Mesenchymal stem cell (in vitro differentiated cells and primary cell): ENCODE data around the gene SCARB1.

Experiments
- DNase-seq: peaks from one replicate; pipeline ENCODE4 v3.0.0-alpha.2; 2013
- H2AFZ ChIP-seq: one replicate; pipeline ENCODE4 v1.6.1; 2013; ENCODE audit warnings: low read depth, mild to moderate bottlenecking, control low read depth, inconsistent platforms, low read length, moderate library complexity
- H2AK5ac ChIP-seq: 2 replicates; pipeline ENCODE4 v1.6.1; 2013; ENCODE audit warnings: low read length, moderate library complexity, mild to moderate bottlenecking, inconsistent platforms; ENCODE audit not compliant: severe bottlenecking
- H2BK120ac ChIP-seq: one replicate; pipeline ENCODE4 v1.6.1; 2013; ENCODE audit warnings: low read depth, mild to moderate bottlenecking, inconsistent platforms, low read length, moderate library complexity
- H2BK12ac ChIP-seq, 2 experiments: one replicate each; pipeline ENCODE4 v1.6.1; 2013; ENCODE audit warnings: inconsistent platforms in 2 of 2, low read length in 2 of 2, mild to moderate bottlenecking in 2 of 2, moderate library complexity in 2 of 2, control low read depth in 1 of 2
- H2BK15ac ChIP-seq: one replicate; pipeline ENCODE4 v1.6.1; 2013; ENCODE audit warnings: mild to moderate bottlenecking, low read depth, inconsistent platforms; ENCODE audit not compliant: poor library complexity, severe bottlenecking
- H2BK5ac ChIP-seq: 2 replicates; pipeline ENCODE4 v1.6.1; 2013; ENCODE audit warnings: low read depth, mild to moderate bottlenecking, low read length, control low read depth, inconsistent platforms; ENCODE audit not compliant: poor library complexity, severe bottlenecking
- H3K14ac ChIP-seq, 2 experiments: one replicate each; pipeline ENCODE4 v1.6.1; 2013; ENCODE audit warnings: inconsistent platforms in 2 of 2, low read length in 2 of 2, control low read depth in 1 of 2, mild to moderate bottlenecking in 1 of 2, moderate library complexity in 1 of 2
- H3K18ac ChIP-seq, 2 experiments: one replicate each; pipeline ENCODE4 v1.6.1; 2013; ENCODE audit warnings: inconsistent platforms in 2 of 2, low read length in 2 of 2, control low read depth in 1 of 2, low read depth in 1 of 2, mild to moderate bottlenecking in 1 of 2
- H3K23ac ChIP-seq, 2 experiments: one replicate each; pipeline ENCODE4 v1.6.1; 2013; ENCODE audit warnings: inconsistent platforms in 2 of 2, low read length in 2 of 2, mild to moderate bottlenecking in 2 of 2, moderate library complexity in 2 of 2, control low read depth in 1 of 2
- H3K27ac ChIP-seq: 2 replicates; pipeline ENCODE4 v1.5.1; 2013; ENCODE audit warnings: mild to moderate bottlenecking, moderate library complexity, low read length, control low read depth, inconsistent platforms; ENCODE audit not compliant: poor library complexity, severe bottlenecking
- H3K27me3 ChIP-seq, 2 experiments: 2 replicates each; pipeline versions ENCODE4 v1.6.1 to v1.7.0; 2013; ENCODE audit warnings: low read length in 2 of 2, mild to moderate bottlenecking in 2 of 2, moderate library complexity in 2 of 2, control low read depth in 1 of 2, inconsistent platforms in 1 of 2; ENCODE audit not compliant: control insufficient read depth in 1 of 2, insufficient read depth in 1 of 2
- H3K36me3 ChIP-seq, 2 experiments: 2 replicates each; pipeline versions ENCODE4 v1.6.1 to v1.7.0; 2013; ENCODE audit warnings: low read length in 2 of 2, control low read depth in 1 of 2, inconsistent platforms in 1 of 2, low read depth in 1 of 2, mild to moderate bottlenecking in 1 of 2; ENCODE audit not compliant: insufficient read depth in 2 of 2, control insufficient read depth in 1 of 2
- H3K4ac ChIP-seq, 2 experiments: one replicate each; pipeline ENCODE4 v1.6.1; 2013; ENCODE audit warnings: inconsistent platforms in 2 of 2, low read length in 2 of 2, mild to moderate bottlenecking in 2 of 2, moderate library complexity in 2 of 2, control low read depth in 1 of 2, low read depth in 1 of 2
- H3K4me1 ChIP-seq: 2 replicates; pipeline ENCODE4 v1.6.1; 2013; ENCODE audit warnings: low read depth, low read length, control low read depth; ENCODE audit not compliant: control insufficient read depth, insufficient read depth
- H3K4me2 ChIP-seq: 2 replicates; pipeline ENCODE4 v1.6.1; 2013; ENCODE audit warnings: low read length, mild to moderate bottlenecking, inconsistent platforms; ENCODE audit not compliant: poor library complexity, severe bottlenecking
- H3K4me3 ChIP-seq, 2 experiments: 2 replicates each; pipeline versions ENCODE4 v1.5.1 to v1.7.0; 2013; ENCODE audit warnings: low read length in 2 of 2, mild to moderate bottlenecking in 2 of 2, control low read depth in 1 of 2, low read depth in 1 of 2; ENCODE audit not compliant: insufficient read depth in 1 of 2
- H3K79me1 ChIP-seq: replicated peaks from 2 replicates; pipeline ENCODE4 v1.6.1; 2013; ENCODE audit warnings: mild to moderate bottlenecking, control low read depth, low read length, inconsistent platforms; ENCODE audit not compliant: poor library complexity, severe bottlenecking
- H3K9ac ChIP-seq: 2 replicates; pipeline ENCODE4 v1.7.0; 2013; ENCODE audit warnings: mild to moderate bottlenecking, low read length, moderate library complexity
- H3K9me3 ChIP-seq: 2 replicates; pipeline ENCODE4 v1.7.0; 2013; ENCODE audit warnings: mild to moderate bottlenecking, low read length; ENCODE audit not compliant: control insufficient read depth
- H4K8ac ChIP-seq: one replicate; pipeline ENCODE4 v1.6.1; 2013; ENCODE audit warnings: inconsistent platforms, mild to moderate bottlenecking, low read length, moderate library complexity
- H4K91ac ChIP-seq: one replicate; pipeline ENCODE4 v1.6.1; 2013; ENCODE audit warnings: mild to moderate bottlenecking, low read length, inconsistent platforms
- WGBS: methylation state at CpG from one replicate; pipeline ENCODE4 v1.1.7; 2013; ENCODE audit warnings: mixed read lengths; 5-methylcytosine and 5-hydroxymethylcytosine counted together

SCARB1 gene

DNA sequence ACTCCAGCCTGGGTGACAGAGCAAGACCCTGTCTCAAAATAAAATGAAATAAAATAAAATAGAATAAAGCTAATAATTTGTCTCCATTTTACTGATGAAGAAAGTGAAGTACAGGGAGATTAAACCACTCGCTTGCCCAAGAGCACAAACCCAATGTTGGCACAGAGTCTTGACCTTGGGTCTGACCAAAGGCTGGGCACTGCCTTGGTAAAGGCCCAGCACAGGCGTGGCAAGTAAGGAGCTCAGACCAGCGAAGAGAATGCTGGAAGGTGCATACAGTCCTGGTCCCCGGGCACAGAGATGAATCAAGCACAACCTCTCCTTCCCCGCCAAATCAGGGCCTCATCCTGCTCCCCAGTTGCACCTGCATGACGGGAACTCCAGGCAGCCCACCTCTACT is 26.9 kb downstream of the SCARB1 start:
- Histone ChIP-seq H3K9ac (no peak overlapping the region), H2BK12ac (no peak overlapping the region), H2AFZ (no peak overlapping the region), H3K4me3 (no peak overlapping the region), H3K27ac (no peak overlapping the region), H3K36me3 (peaks cover 0 to 5% of the 10 kb centered on the region in 2 experiments), H3K9me3 (no peaks in the 10 kb centered on the region), H3K79me1 (peaks cover 6% of the 10 kb centered on the region), H3K4me1 (peaks cover 28% of the 10 kb centered on the region), H3K18ac (no peak overlapping the region), H2BK120ac (no peak overlapping the region), H2BK15ac (no peak overlapping the region), H3K4me2 (no peak overlapping the region), H3K14ac (no peak overlapping the region), H3K27me3 (no peaks in the 10 kb centered on the region), H2BK5ac (no peak overlapping the region), H4K91ac (no peak overlapping the region), H2AK5ac (no peak overlapping the region), H3K23ac (no peak overlapping the region), H4K8ac (no peak overlapping the region), H3K4ac (no peak overlapping the region)
- WGBS = 95% methylated on average over 6 of the region's 6 CpGs
- no peak for DNase-seq

- Histone ChIP-seq H3K27me3 (no peaks in the 10 kb centered on the region), H4K91ac (no peak overlapping the region), H2BK5ac (no peak overlapping the region), H2AK5ac (peak overlapping the region; percentile 39), H3K4me3 (no peak overlapping the region), H2AFZ (no peak overlapping the region), H3K79me1 (peaks cover 12% of the 10 kb centered on the region), H4K8ac (peak overlapping the region; percentile 56), H2BK12ac (peak overlapping the region in 1 of 2 experiments; percentile 43), H3K14ac (peak overlapping the region in 1 of 2 experiments; percentile 23), H2BK15ac (no peak overlapping the region), H3K23ac (no peak overlapping the region), H2BK120ac (no peak overlapping the region), H3K4ac (peak overlapping the region in 1 of 2 experiments; percentile 12), H3K9me3 (no peaks in the 10 kb centered on the region), H3K4me1 (peaks cover 28% of the 10 kb centered on the region), H3K18ac (no peak overlapping the region), H3K4me2 (no peak overlapping the region), H3K36me3 (peaks cover 0 to 5% of the 10 kb centered on the region in 2 experiments), H3K27ac (no peak overlapping the region), H3K9ac (no peak overlapping the region)
- WGBS = 91% methylated on average over 17 of the region's 17 CpGs
- DNase-seq = no peak
These were observed 27.8 kb downstream of the SCARB1 start for GRCh38 chr12:124835656-124836410.

- H4K91ac ChIP-seq = no peak overlapping the region
These were observed 28.8 kb downstream of the SCARB1 start for GRCh38 chr12:124834822-124835221.

GRCh38 chr12:124833693-124834122 is 30.0 kb downstream of the SCARB1 start:
- H3K4ac ChIP-seq = peak overlapping the region in 1 of 2 experiments; percentile 78
- no peak overlapping the region for H3K27ac ChIP-seq
- no peak overlapping the region for H2BK12ac ChIP-seq
- H4K91ac ChIP-seq = peak overlapping the region; percentile 12
- H4K8ac ChIP-seq = no peak overlapping the region
- 42% methylated on average over 18 of the region's 18 CpGs for WGBS
- H2AFZ ChIP-seq = no peak overlapping the region
- peaks cover 5% of the 10 kb centered on the region for H3K9me3 ChIP-seq
- no peaks in the 10 kb centered on the region for H3K27me3 ChIP-seq
- peak overlapping the region; percentile 12 for H2BK15ac ChIP-seq
- peaks cover 32% of the 10 kb centered on the region for H3K4me1 ChIP-seq
- H3K14ac ChIP-seq = no peak overlapping the region
- peak overlapping the region in 1 of 2 experiments; percentile 70 for H3K23ac ChIP-seq
- no peak overlapping the region for H3K4me3 ChIP-seq
- H2AK5ac ChIP-seq = no peak overlapping the region
- peaks cover 0 to 5% of the 10 kb centered on the region in 2 experiments for H3K36me3 ChIP-seq
- peaks cover 14% of the 10 kb centered on the region for H3K79me1 ChIP-seq
- H2BK5ac ChIP-seq = peak overlapping the region; percentile 46
- H3K18ac ChIP-seq = peak overlapping the region; percentile 69 to 70
- no peak overlapping the region for H2BK120ac ChIP-seq
- peak overlapping the region; percentile 40 for H3K9ac ChIP-seq
- peak overlapping the region; percentile 32 for H3K4me2 ChIP-seq
- DNase-seq = no peak

More at GRCh38 chr12:124834822-124835221, 28.8 kb downstream of the SCARB1 start:
- peaks cover 28% of the 10 kb centered on the region for H3K4me1 ChIP-seq
- peaks cover 0 to 5% of the 10 kb centered on the region in 2 experiments for H3K36me3 ChIP-seq
- no peak overlapping the region for H2BK120ac ChIP-seq
- no peak overlapping the region for H3K18ac ChIP-seq
- H3K4me3 ChIP-seq = no peak overlapping the region
- peaks cover 14% of the 10 kb centered on the region for H3K79me1 ChIP-seq
- H2BK15ac ChIP-seq = no peak overlapping the region
- H3K14ac ChIP-seq = no peak overlapping the region
- no peaks in the 10 kb centered on the region for H3K27me3 ChIP-seq
- H3K9ac ChIP-seq = no peak overlapping the region
- H2BK5ac ChIP-seq = no peak overlapping the region
- WGBS = 89% methylated on average over 9 of the region's 9 CpGs
- no peak overlapping the region for H4K8ac ChIP-seq
- no peak overlapping the region for H3K23ac ChIP-seq
- H2BK12ac ChIP-seq = no peak overlapping the region
- no peak overlapping the region for H2AFZ ChIP-seq
- no peak overlapping the region for H3K27ac ChIP-seq
- no peak overlapping the region for H2AK5ac ChIP-seq
- H3K9me3 ChIP-seq = peaks cover 2% of the 10 kb centered on the region
- no peak for DNase-seq
- no peak overlapping the region for H3K4me2 ChIP-seq
- H3K4ac ChIP-seq = no peak overlapping the region
